ENCODE measurements around the gene GLP1R.
A peak's percentile ranks its signal among the peaks of the same experiment; 100 is the strongest.
"Not testable (repeated sequence)": the region's sequence is repeated elsewhere in the genome, so short reads cannot be mapped to it uniquely, and the experiment has no call there.

GLP1R gene

GRCh38 chr6:39107034-39107433, 58.5 kb downstream of the GLP1R start:
- Mint-ChIP-seq H3K27me3 (no peaks in the 10 kb centered on the region), H3K27ac (no peak overlapping the region), H3K36me3 (peaks cover 46% of the 10 kb centered on the region), H3K4me3 (peak overlapping the region; percentile 28), H3K9me3 (ENCODE audit: low read depth) (no peaks in the 10 kb centered on the region), H3K4me1 (ENCODE audit: low read depth) (peaks cover 52% of the 10 kb centered on the region)

GRCh38 chr6:39107641-39108040, 59.1 kb downstream of the GLP1R start:
- no peaks in the 10 kb centered on the region for H3K27me3 Mint-ChIP-seq
- H3K27ac Mint-ChIP-seq: peak overlapping the region; percentile 35
- H3K4me1 Mint-ChIP-seq (ENCODE audit: low read depth): peaks cover 55% of the 10 kb centered on the region
- H3K9me3 Mint-ChIP-seq (ENCODE audit: low read depth): no peaks in the 10 kb centered on the region
- peaks cover 42% of the 10 kb centered on the region for H3K36me3 Mint-ChIP-seq
- H3K4me3 Mint-ChIP-seq: no peak overlapping the region

DNA sequence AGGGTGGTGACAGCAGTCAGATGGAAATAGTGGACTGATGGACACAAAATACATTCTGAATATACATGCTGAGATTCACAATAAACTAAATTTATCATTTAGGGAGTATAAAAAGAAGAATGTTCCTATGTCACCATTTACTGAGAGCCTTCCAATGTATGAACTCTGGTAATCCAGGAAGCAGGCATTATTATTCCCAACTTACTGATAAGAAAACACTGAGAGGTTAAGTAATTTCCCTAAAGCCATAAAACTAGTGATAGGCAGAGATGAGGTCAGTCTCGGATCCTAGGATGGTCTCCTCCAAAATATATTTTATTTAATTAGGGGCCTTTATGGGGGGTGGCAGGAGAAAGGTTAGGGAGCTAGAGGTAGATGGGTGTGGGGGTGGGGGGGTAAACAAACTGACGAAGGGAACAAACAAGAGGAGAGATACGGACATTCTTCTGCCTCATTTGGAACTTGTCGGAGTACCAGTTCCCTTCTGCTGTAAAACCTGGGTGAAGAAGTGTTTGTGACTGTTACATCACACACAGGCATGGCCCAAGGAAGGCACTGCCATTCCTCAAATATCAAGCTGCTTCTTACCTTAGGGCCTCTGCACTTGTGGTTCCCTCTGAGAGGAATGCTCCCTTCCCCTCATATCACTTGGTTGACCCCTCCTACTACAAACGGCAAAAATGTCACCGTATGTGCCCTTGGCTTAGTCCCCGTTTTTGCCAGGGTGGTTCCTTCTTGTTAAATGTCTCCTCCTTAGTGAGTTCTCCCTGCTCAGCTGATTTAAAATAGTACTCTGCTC, 59.7 kb downstream of the GLP1R start:
- Mint-ChIP-seq H3K36me3 (peaks cover 39% of the 10 kb centered on the region), H3K27me3 (no peaks in the 10 kb centered on the region), H3K27ac (peak overlapping the region; percentile 56), H3K9me3 (ENCODE audit: low read depth) (no peaks in the 10 kb centered on the region), H3K4me3 (no peak overlapping the region), H3K4me1 (ENCODE audit: low read depth) (peaks cover 60% of the 10 kb centered on the region)

DNA sequence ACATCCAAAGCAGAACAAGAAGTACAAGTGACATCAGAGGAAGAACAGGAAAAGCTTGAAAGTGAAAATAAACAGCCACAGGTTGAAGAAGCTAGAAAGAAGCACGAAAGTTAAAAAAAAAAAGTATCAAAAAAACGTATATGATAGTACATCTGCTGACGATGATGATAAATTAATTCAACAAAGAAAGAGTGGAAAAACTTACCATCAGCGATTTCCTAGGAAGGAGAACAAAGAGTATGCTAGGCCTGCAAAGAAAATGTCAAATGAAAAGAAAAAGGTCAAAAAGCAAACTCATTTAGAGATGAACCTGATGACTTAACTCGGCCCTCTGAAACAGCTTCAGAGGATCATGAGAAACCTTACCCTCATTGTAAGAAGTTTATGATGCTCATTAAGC, 62.7 kb downstream of the GLP1R start:
- Mint-ChIP-seq H3K36me3 (peaks cover 21% of the 10 kb centered on the region), H3K4me1 (ENCODE audit: low read depth) (peaks cover 84% of the 10 kb centered on the region), H3K27ac (peak overlapping the region; percentile 98)

GRCh38 chr6:39113788-39114187, 65.2 kb downstream of the GLP1R start:
- H3K4me3 Mint-ChIP-seq: peak overlapping the region; percentile 98
- no peaks in the 10 kb centered on the region for H3K27me3 Mint-ChIP-seq
- H3K9me3 Mint-ChIP-seq (ENCODE audit: low read depth): no peaks in the 10 kb centered on the region
- peak overlapping the region; percentile 99 for H3K27ac Mint-ChIP-seq
- H3K4me1 Mint-ChIP-seq (ENCODE audit: low read depth): peaks cover 67% of the 10 kb centered on the region
- peaks cover 9% of the 10 kb centered on the region for H3K36me3 Mint-ChIP-seq

More for the DNA sequence above, 62.7 kb downstream of the GLP1R start:
- no peaks in the 10 kb centered on the region for H3K27me3 Mint-ChIP-seq
- H3K4me3 Mint-ChIP-seq: peak overlapping the region; percentile 78
- H3K9me3 Mint-ChIP-seq (ENCODE audit: low read depth): no peaks in the 10 kb centered on the region

DNA sequence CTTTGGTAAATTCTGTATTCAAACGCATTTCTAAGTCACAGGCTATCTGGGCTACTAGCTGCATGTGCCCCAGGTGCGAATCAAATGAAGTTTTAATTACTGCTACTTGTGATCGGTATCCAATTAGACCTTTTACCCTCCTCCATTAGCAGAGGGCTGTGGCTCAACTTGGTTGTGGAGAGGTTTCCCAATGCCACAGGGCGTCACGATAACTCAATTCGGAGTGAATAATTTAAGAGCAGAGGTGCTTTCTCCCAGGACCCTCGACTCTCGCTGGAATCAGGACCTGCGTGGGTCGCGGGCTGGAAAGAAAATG, 65.8 kb downstream of the GLP1R start:
- Mint-ChIP-seq H3K36me3 (peaks cover 6% of the 10 kb centered on the region), H3K27ac (peak overlapping the region; percentile 99), H3K4me3 (peak overlapping the region; percentile 98), H3K27me3 (no peaks in the 10 kb centered on the region), H3K4me1 (ENCODE audit: low read depth) (peaks cover 64% of the 10 kb centered on the region), H3K9me3 (ENCODE audit: low read depth) (no peaks in the 10 kb centered on the region)

GRCh38 chr6:39114704-39115599, 66.4 kb downstream of the GLP1R start, which contains the start of gene SAYSD1:
TSS of gene SAYSD1 (minus strand) at chr6:39115186. CDS start at chr6:39115089, 97 bp downstream.
- Mint-ChIP-seq H3K4me3 (peak within 1 kb of the TSS; percentile 98), H3K27ac (peak within 1 kb of the TSS; percentile 99), H3K4me1 (ENCODE audit: low read depth) (peaks cover 58% of the 10 kb centered on the region), H3K27me3 (no peaks in the 10 kb centered on the region), H3K36me3 (peaks cover 5% of the 10 kb centered on the region), H3K9me3 (ENCODE audit: low read depth) (no peaks in the 10 kb centered on the region)

DNA sequence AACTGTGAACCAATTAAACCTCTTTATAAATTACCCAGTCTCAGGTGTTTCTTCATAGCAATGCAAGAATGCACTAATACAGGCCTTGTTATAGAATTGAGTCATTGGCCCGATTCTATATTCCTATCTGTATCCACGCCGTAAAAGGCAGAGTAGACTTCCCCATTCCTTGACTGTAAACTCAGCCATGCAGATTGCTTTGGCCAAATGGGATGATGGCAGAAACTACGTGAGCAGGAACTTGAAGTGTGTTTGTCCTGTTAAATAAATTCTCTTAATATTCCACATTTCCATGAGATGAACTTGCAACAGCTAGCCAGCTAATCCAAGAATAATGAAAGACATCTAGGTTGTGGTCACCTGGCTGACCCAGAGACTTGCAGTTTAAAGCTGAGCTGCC, 70.3 kb downstream of the GLP1R start:
- Mint-ChIP-seq H3K36me3 (no peaks in the 10 kb centered on the region), H3K4me3 (no peak overlapping the region), H3K9me3 (ENCODE audit: low read depth) (no peaks in the 10 kb centered on the region), H3K27me3 (no peaks in the 10 kb centered on the region), H3K4me1 (ENCODE audit: low read depth) (peaks cover 19% of the 10 kb centered on the region), H3K27ac (no peak overlapping the region)

GRCh38 chr6:39124114-39124513, 75.5 kb downstream of the GLP1R start:
- Mint-ChIP-seq H3K36me3 (peaks cover 6% of the 10 kb centered on the region), H3K4me3 (no peak overlapping the region), H3K9me3 (ENCODE audit: low read depth) (no peaks in the 10 kb centered on the region), H3K27me3 (peaks cover 5% of the 10 kb centered on the region), H3K27ac (no peak overlapping the region), H3K4me1 (ENCODE audit: low read depth) (no peaks in the 10 kb centered on the region)

DNA sequence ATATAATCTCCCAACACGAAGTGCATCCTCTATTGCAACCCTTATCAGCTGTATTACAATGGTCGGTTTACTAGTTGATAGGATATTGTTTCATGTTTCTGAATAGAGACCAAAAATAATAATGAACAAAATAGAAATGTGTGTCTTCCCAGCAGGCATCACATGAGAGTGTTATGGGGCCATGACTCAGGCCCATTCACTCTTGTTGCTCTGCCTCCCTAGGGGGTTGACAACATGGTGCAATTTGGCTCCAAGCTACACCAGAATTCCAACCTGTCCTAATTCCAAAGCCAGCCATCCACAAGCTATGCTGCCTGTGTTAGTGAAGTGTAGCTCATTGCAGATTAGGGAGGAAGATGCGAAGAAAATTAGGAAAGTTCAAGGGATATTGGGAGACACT, 79.5 kb downstream of the GLP1R start:
- Mint-ChIP-seq H3K27me3 (peaks cover 8% of the 10 kb centered on the region), H3K9me3 (ENCODE audit: low read depth) (no peaks in the 10 kb centered on the region), H3K4me1 (ENCODE audit: low read depth) (no peaks in the 10 kb centered on the region), H3K27ac (no peak overlapping the region), H3K4me3 (no peak overlapping the region), H3K36me3 (peaks cover 6% of the 10 kb centered on the region)

DNA sequence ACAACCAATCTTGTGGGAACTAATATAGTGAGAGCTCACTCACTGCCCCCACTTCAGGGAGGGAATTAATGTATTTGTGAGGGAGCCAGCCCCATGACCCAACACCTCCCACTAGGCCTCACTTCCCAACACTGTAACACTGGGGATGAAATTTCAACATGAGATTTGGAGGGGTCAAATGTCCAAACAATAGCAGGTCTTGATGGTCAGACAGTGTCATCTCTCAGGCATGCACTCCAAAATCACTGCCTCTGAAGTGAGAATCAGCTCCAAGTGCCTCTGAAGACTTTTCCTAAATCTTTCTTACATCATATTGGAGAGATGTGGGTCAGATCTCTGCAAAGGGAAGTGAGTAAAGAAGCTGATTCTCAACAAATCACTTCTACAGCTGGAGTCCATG, 80.3 kb downstream of the GLP1R start:
- Mint-ChIP-seq H3K9me3 (ENCODE audit: low read depth) (no peaks in the 10 kb centered on the region), H3K27me3 (peaks cover 8% of the 10 kb centered on the region), H3K27ac (no peak overlapping the region), H3K4me3 (no peak overlapping the region), H3K4me1 (ENCODE audit: low read depth) (no peaks in the 10 kb centered on the region), H3K36me3 (peaks cover 6% of the 10 kb centered on the region)

DNA sequence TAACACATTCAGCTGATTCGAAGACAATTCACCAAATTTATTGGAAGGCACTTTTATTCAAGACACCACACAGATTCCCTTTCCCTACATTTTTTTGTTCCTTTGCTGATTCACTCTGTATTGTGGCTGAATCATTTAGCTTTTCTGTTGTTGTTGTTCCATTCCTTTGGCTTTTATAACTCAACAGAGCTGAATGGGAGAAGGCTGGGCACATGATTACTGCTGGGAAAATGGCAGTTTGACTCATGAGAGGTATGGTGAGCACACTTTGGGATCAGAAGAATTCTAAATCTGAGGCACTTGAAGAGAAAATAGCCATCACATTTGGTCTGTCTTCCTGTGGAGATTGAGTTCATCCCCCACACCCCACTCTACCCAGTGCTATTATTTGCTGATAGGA, 82.1 kb downstream of the GLP1R start:
- Mint-ChIP-seq H3K9me3 (ENCODE audit: low read depth) (no peaks in the 10 kb centered on the region), H3K36me3 (peaks cover 4% of the 10 kb centered on the region), H3K27me3 (peaks cover 7% of the 10 kb centered on the region)

GRCh38 chr6:39134761-39135160, 86.2 kb downstream of the GLP1R start:
- not testable (repeated sequence) for H3K36me3 Mint-ChIP-seq; H3K9me3 Mint-ChIP-seq (ENCODE audit: low read depth)

More for the DNA sequence above, 82.1 kb downstream of the GLP1R start:
- Mint-ChIP-seq H3K4me3 (no peak overlapping the region), H3K4me1 (ENCODE audit: low read depth) (no peaks in the 10 kb centered on the region), H3K27ac (no peak overlapping the region)

GRCh38 chr6:39136207-39136606, 87.6 kb downstream of the GLP1R start:
- not testable (repeated sequence) for H3K9me3 Mint-ChIP-seq (ENCODE audit: low read depth); H3K4me3 Mint-ChIP-seq; H3K27ac Mint-ChIP-seq; H3K36me3 Mint-ChIP-seq; H3K4me1 Mint-ChIP-seq (ENCODE audit: low read depth); H3K27me3 Mint-ChIP-seq

More at GRCh38 chr6:39134761-39135160, 86.2 kb downstream of the GLP1R start:
- H3K4me1 Mint-ChIP-seq (ENCODE audit: low read depth); H3K27ac Mint-ChIP-seq; H3K4me3 Mint-ChIP-seq; H3K27me3 Mint-ChIP-seq: not testable (repeated sequence)

- Mint-ChIP-seq H3K4me3 (no peak overlapping the region), H3K9me3 (ENCODE audit: low read depth) (peaks cover 4% of the 10 kb centered on the region), H3K27ac (no peak overlapping the region), H3K27me3 (peaks cover 10% of the 10 kb centered on the region), H3K4me1 (ENCODE audit: low read depth) (no peaks in the 10 kb centered on the region), H3K36me3 (peaks cover 4% of the 10 kb centered on the region)
These were observed 88.7 kb downstream of the GLP1R start for GRCh38 chr6:39137245-39137644.

Measured in activated naive CD8-positive, alpha-beta T cell (primary cell).